Colonic mucosa (tissue), 4 donors: ENCODE results near the gene ETV2. TPM values are rescaled to one million over a fixed set of nuclear protein-coding genes. Genes with fewer than 3 reads are reported as not detected.
A peak's percentile ranks its signal among the peaks of the same experiment; 100 is the strongest.
"Not testable (repeated sequence)": the region's sequence is repeated elsewhere in the genome, so short reads cannot be mapped to it uniquely, and the experiment has no call there.

Source experiments
- DNase-seq: peaks from one replicate; pipeline ENCODE4 v3.0.0-alpha.2; 2020
- H3K27ac ChIP-seq: fragments of 200-600 bp; one replicate; pipeline ENCODE4 v1.8.0; 2021
- H3K27me3 ChIP-seq: fragments of 200-600 bp; one replicate; pipeline ENCODE4 v1.8.0; 2021
- H3K36me3 ChIP-seq: fragments of 200-600 bp; one replicate; pipeline ENCODE4 v1.8.0; 2021
- H3K4me1 ChIP-seq: fragments of 200-600 bp; one replicate; pipeline ENCODE4 v1.8.0; 2021; ENCODE audit warnings: mild to moderate bottlenecking
- H3K4me3 ChIP-seq: fragments of 200-600 bp; one replicate; pipeline ENCODE4 v1.8.0; 2021
- H3K9ac ChIP-seq, 2 donors: one replicate each; pipeline ENCODE4 v1.7.0; 2013; ENCODE audit warnings: control low read depth in 2 of 2, low read depth in 2 of 2, low read length in 2 of 2
- H3K9me3 ChIP-seq: fragments of 200-600 bp; one replicate; pipeline ENCODE4 v1.8.0; 2021
- CTCF ChIP-seq: fragments of 200-600 bp; IDR thresholded peaks from one replicate; pipeline ENCODE4 v1.8.0; 2022; ENCODE audit warnings: antibody characterized with exemption, mild to moderate bottlenecking
- intact Hi-C: fragments of 100-400 bp; cut with DNase I; formaldehyde crosslinking; loops from one replicate; pipeline ENCODE4 v1.14.1; 2022
- total RNA-seq, 2 donors: library from RNA; stranded (reverse); fragmentation: NEBNext Ultra II Directional in 1 of 2; extraction: Animal tissue kit (Norgen Biotek cat#: 25700) in 1 of 2; gene quantifications; one replicate each; pipeline ENCODE4 v1.2.1, GENCODE V29; 2021
- donor health status: healthy.
- donor health status: DM: no; HTN: no; CAD: no.
- donor health status: DM: no; HTN: no; CAD: no.

The ETV2 gene
- total RNA-seq, 2 donors from 2014 or later = 1.4 to 1.9 TPM

- Histone ChIP-seq H3K4me3 (no peak overlapping the region), H3K36me3 (no peaks in the 10 kb centered on the region), H3K9ac (no peak overlapping the region), H3K27me3 (peaks cover 18% of the 10 kb centered on the region), H3K4me1 (no peaks in the 10 kb centered on the region), H3K9me3 (no peaks in the 10 kb centered on the region), H3K27ac (no peak overlapping the region)
- intact Hi-C loops = no loop called here
- no peak for DNase-seq
- no peak for TF ChIP-seq CTCF
Measured at GRCh38 chr19:35670686-35671085, 29.1 kb downstream of the ETV2 start.

- H3K9ac ChIP-seq = no peak overlapping the region
- intact Hi-C loops = no loop called here
- no peaks in the 10 kb centered on the region for H3K9me3 ChIP-seq
- H3K4me3 ChIP-seq = no peak overlapping the region
- DNase-seq = no peak
- TF ChIP-seq CTCF = no peak
- H3K27ac ChIP-seq = no peak overlapping the region
- peaks cover 18% of the 10 kb centered on the region for H3K27me3 ChIP-seq
- no peaks in the 10 kb centered on the region for H3K36me3 ChIP-seq
- H3K4me1 ChIP-seq = no peaks in the 10 kb centered on the region
Measured at GRCh38 chr19:35671818-35672217, 30.3 kb downstream of the ETV2 start.

- no peak for DNase-seq
- H3K27me3 ChIP-seq = peaks cover 18% of the 10 kb centered on the region
- H3K27ac ChIP-seq = no peak overlapping the region
- H3K9me3 ChIP-seq = no peaks in the 10 kb centered on the region
- H3K36me3 ChIP-seq = no peaks in the 10 kb centered on the region
- H3K4me3 ChIP-seq = peak overlapping the region; percentile 28
- no peak overlapping the region for H3K9ac ChIP-seq
- TF ChIP-seq CTCF = no peak
- no peaks in the 10 kb centered on the region for H3K4me1 ChIP-seq
- intact Hi-C loops = no loop called here
Measured at GRCh38 chr19:35673121-35673804, 31.7 kb downstream of the ETV2 start.

GRCh38 chr19:35675589-35676140, 34.1 kb downstream of the ETV2 start:
- Histone ChIP-seq H3K4me3 (no peak overlapping the region), H3K27ac (no peak overlapping the region), H3K27me3 (peaks cover 18% of the 10 kb centered on the region), H3K9me3 (no peaks in the 10 kb centered on the region), H3K9ac (no peak overlapping the region), H3K4me1 (no peaks in the 10 kb centered on the region), H3K36me3 (no peaks in the 10 kb centered on the region)
- intact Hi-C loops = no loop called here
- no peak for TF ChIP-seq CTCF
- DNase-seq = no peak

GRCh38 chr19:35689836-35690235, 48.3 kb downstream of the ETV2 start:
- no peak overlapping the region for H3K9ac ChIP-seq
- H3K36me3 ChIP-seq = no peaks in the 10 kb centered on the region
- no peak overlapping the region for H3K27ac ChIP-seq
- intact Hi-C loops = loop anchor here (5.0 kb wide), 1 partner anchor 242 kb away; no protein-coding TSS in a partner anchor
- no peak overlapping the region for H3K4me3 ChIP-seq
- H3K4me1 ChIP-seq = no peaks in the 10 kb centered on the region
- H3K9me3 ChIP-seq = no peaks in the 10 kb centered on the region
- TF ChIP-seq CTCF = no peak
- H3K27me3 ChIP-seq = no peaks in the 10 kb centered on the region
- no peak for DNase-seq

GRCh38 chr19:35691106-35691505, 49.6 kb downstream of the ETV2 start:
- DNase-seq, H3K9me3 ChIP-seq: not testable (repeated sequence)
- intact Hi-C loops = loop anchor here (5.0 kb wide), 1 partner anchor 241 kb away; no protein-coding TSS in a partner anchor

More at GRCh38 chr19:35691106-35691505, 49.6 kb downstream of the ETV2 start:
- H3K4me1 ChIP-seq, H3K9ac ChIP-seq, H3K36me3 ChIP-seq, H3K4me3 ChIP-seq, H3K27me3 ChIP-seq, H3K27ac ChIP-seq: not testable (repeated sequence)
